Suprapubic skin (tissue), 4 donors: Measurements from ENCODE around the gene GMPS. TPM values are rescaled to one million over a fixed set of nuclear protein-coding genes. Genes with fewer than 3 reads are reported as not detected.

ENCODE experiments used
- DNase-seq, 2 donors: peaks; one replicate each; pipeline ENCODE4 v3.0.0-alpha.2; 2019; ENCODE audit warnings: low spot score in 2 of 2
- H3K27ac ChIP-seq: fragments of 200-600 bp; sonication (generic); one replicate; pipeline ENCODE4 v1.5.1; 2019
- H3K27me3 ChIP-seq: fragments of 200-600 bp; sonication (generic); one replicate; pipeline ENCODE4 v1.5.1; 2019
- H3K36me3 ChIP-seq: fragments of 200-600 bp; sonication (generic); one replicate; pipeline ENCODE4 v1.5.1; 2019
- H3K4me1 ChIP-seq: fragments of 200-600 bp; sonication (generic); one replicate; pipeline ENCODE4 v1.5.1; 2019
- H3K4me3 ChIP-seq: fragments of 200-600 bp; sonication (generic); one replicate; pipeline ENCODE4 v1.5.1; 2019; ENCODE audit warnings: mild to moderate bottlenecking
- H3K9me3 ChIP-seq: fragments of 200-600 bp; sonication (generic); one replicate; pipeline ENCODE4 v1.5.1; 2019
- EP300 ChIP-seq: sonication (generic); formaldehyde crosslinking; IDR thresholded peaks from one replicate; pipeline ENCODE4 v1.6.1; 2017; ENCODE audit warnings: antibody characterized with exemption
- POLR2A ChIP-seq, 2 donors: fragments of 450-650 bp; IDR thresholded peaks; one replicate each; pipeline ENCODE4 v1.6.1; 2017; ENCODE audit warnings: antibody characterized with exemption in 2 of 2, mild to moderate bottlenecking in 2 of 2, moderate library complexity in 2 of 2
- POLR2AphosphoS5 ChIP-seq, 3 donors: sonication (generic); formaldehyde crosslinking; IDR thresholded peaks; one replicate each; pipeline ENCODE4 v1.6.1; 2017; ENCODE audit warnings: antibody characterized with exemption in 3 of 3
- WGBS: methylation state at CpG from one replicate; pipeline ENCODE4 v1.1.5; 2018; 5-methylcytosine and 5-hydroxymethylcytosine counted together
- total RNA-seq, 4 donors: library from RNA; depleted of rRNA; stranded (reverse); fragments of >200 nt; gene quantifications; one replicate each; pipeline ENCODE4 v1.1.0, GENCODE V29; 2016
- TF ChIP-seq, protein P1 (sequence below), 2 donors: fragments of 200-600 bp in 1 of 2; fragments of 450-650 bp in 1 of 2; sonication (generic) in 1 of 2; IDR thresholded peaks; one replicate each; pipeline ENCODE4 v1.5.1; 2016 to 2019; ENCODE audit warnings: antibody characterized with exemption in 2 of 2, mild to moderate bottlenecking in 1 of 2, moderate library complexity in 1 of 2

GMPS gene
- total RNA-seq, 4 donors from 2014 or later: 33.9 to 39.5 (median 39.3) TPM

DNA sequence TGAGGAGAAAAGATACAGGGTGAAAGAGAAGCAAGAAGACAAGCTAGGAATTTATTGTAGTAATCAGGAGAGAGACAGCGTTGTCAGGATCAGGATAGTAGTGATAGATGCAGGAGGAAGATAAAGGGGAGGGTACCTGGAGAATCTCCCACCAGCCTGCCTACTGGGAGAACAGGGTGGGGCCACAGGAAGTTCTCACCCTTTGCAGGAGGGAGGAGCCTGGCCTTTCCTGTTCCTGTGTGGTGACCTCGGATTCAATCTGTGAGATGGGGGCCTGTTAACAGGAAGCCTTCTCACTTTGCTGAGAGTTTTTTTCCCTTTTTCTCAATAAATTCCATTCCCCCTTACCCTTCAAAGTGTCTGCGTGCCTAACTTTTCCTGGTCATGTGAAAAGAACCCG, 37.6 kb downstream of the GMPS start:
- H3K27ac ChIP-seq: no peak overlapping the region
- peaks cover 62% of the 10 kb centered on the region for H3K36me3 ChIP-seq
- no peaks in the 10 kb centered on the region for H3K27me3 ChIP-seq
- H3K4me1 ChIP-seq: no peaks in the 10 kb centered on the region
- no peak overlapping the region for H3K4me3 ChIP-seq
- DNase-seq: no peak
- WGBS: 62% methylated on average over 4 of the region's 4 CpGs
- TF ChIP-seq POLR2A (IDR thresholded peaks at IDR 0.05) (no peak), EP300 (no peak), POLR2AphosphoS5 (IDR thresholded peaks at IDR 0.05) (no peak)
- TF ChIP-seq, protein P1, sequence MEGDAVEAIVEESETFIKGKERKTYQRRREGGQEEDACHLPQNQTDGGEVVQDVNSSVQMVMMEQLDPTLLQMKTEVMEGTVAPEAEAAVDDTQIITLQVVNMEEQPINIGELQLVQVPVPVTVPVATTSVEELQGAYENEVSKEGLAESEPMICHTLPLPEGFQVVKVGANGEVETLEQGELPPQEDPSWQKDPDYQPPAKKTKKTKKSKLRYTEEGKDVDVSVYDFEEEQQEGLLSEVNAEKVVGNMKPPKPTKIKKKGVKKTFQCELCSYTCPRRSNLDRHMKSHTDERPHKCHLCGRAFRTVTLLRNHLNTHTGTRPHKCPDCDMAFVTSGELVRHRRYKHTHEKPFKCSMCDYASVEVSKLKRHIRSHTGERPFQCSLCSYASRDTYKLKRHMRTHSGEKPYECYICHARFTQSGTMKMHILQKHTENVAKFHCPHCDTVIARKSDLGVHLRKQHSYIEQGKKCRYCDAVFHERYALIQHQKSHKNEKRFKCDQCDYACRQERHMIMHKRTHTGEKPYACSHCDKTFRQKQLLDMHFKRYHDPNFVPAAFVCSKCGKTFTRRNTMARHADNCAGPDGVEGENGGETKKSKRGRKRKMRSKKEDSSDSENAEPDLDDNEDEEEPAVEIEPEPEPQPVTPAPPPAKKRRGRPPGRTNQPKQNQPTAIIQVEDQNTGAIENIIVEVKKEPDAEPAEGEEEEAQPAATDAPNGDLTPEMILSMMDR (IDR thresholded peaks at IDR 0.05): no peak
- H3K9me3 ChIP-seq: no peaks in the 10 kb centered on the region

DNA sequence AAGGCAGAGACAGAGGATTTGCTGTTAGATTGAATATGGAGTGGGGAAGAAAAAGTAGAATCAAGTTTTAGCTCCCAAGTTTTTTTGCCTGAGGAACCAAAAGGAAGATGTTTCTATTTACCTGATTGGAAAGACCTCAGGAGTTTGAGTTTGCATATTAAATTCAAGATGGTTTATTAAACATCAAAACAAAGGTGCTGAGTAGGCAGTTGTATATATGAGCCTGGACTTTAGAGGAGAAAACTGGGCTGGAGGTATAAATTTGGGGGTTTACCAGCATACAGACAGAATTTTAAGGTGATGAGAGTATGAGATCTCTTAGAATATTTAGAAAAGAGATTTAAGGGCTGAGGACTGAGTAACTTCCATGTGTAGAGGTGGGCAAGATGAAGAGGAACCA, 38.2 kb downstream of the GMPS start:
- no peaks in the 10 kb centered on the region for H3K4me1 ChIP-seq
- TF ChIP-seq, protein P1 (IDR thresholded peaks at IDR 0.05): no peak
- TF ChIP-seq POLR2AphosphoS5 (IDR thresholded peaks at IDR 0.05) (no peak), POLR2A (IDR thresholded peaks at IDR 0.05) (no peak), EP300 (no peak)

DNA sequence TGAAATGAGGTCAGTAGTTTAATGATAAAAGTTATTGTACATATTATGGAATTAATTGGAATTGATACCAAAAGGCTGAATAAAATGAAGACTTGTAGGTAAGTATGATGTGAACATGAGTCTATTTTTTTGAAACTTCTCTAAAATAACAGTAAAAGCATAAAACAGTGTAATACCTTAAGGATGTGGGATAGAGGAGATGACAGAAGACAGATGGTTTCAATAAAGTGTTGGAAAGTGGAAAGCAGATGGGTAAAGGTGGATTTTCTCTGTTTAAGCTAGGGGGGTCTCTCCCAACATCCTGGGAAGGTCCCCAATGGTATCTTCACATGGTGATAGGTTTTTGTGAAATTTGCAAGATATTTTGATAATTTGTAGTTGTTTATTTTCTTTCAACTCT, 41.6 kb downstream of the GMPS start:
- Histone ChIP-seq H3K27ac (no peak overlapping the region), H3K9me3 (no peaks in the 10 kb centered on the region), H3K27me3 (no peaks in the 10 kb centered on the region), H3K4me3 (no peak overlapping the region), H3K36me3 (peaks cover 70% of the 10 kb centered on the region), H3K4me1 (no peaks in the 10 kb centered on the region)
- TF ChIP-seq EP300 (no peak), POLR2AphosphoS5 (IDR thresholded peaks at IDR 0.05) (no peak), POLR2A (IDR thresholded peaks at IDR 0.05) (no peak)
- TF ChIP-seq, protein P1 (IDR thresholded peaks at IDR 0.05): no peak
- no peak for DNase-seq

More for the DNA sequence above, 38.2 kb downstream of the GMPS start:
- Histone ChIP-seq H3K4me3 (no peak overlapping the region), H3K36me3 (peaks cover 62% of the 10 kb centered on the region), H3K27ac (no peak overlapping the region), H3K9me3 (no peaks in the 10 kb centered on the region), H3K27me3 (no peaks in the 10 kb centered on the region)
- no peak for DNase-seq

DNA sequence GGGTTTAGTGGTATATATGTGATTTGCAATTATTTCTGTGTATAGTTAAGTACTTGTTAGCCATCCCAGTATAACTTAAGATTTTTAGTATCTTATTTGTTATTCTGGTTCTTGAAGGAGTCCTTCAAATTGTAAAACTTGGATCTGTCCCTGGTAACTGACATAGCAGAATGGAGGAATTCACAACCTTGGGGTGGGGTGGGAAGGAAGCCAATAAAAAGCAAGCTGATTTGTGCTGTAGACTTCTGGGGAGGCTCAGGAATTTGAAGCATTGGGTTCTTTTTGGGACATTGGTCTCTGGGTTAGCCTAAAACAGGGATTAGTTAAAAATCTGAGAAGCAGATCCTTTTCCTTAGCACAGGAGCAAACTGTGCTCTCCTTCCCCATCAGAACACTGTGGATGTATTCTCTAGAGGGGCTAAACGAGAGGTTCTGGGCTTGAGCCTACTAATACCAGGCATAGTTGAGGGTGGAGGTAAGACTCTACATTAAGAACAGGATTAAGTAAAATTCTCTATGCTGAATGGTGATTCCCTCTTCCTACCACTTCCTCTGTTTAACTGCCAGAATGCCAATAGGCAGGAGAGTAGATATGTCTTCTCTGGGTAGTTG, 42.2 kb downstream of the GMPS start:
- no peaks in the 10 kb centered on the region for H3K9me3 ChIP-seq
- 47% methylated on average over 1 of the region's 1 CpG for WGBS
- no peaks in the 10 kb centered on the region for H3K27me3 ChIP-seq
- H3K4me3 ChIP-seq: no peak overlapping the region
- H3K27ac ChIP-seq: no peak overlapping the region
- DNase-seq: no peak
- no peaks in the 10 kb centered on the region for H3K4me1 ChIP-seq
- TF ChIP-seq, protein P1 (IDR thresholded peaks at IDR 0.05): no peak
- TF ChIP-seq POLR2AphosphoS5 (IDR thresholded peaks at IDR 0.05) (no peak), EP300 (no peak), POLR2A (IDR thresholded peaks at IDR 0.05) (no peak)
- peaks cover 70% of the 10 kb centered on the region for H3K36me3 ChIP-seq

DNA sequence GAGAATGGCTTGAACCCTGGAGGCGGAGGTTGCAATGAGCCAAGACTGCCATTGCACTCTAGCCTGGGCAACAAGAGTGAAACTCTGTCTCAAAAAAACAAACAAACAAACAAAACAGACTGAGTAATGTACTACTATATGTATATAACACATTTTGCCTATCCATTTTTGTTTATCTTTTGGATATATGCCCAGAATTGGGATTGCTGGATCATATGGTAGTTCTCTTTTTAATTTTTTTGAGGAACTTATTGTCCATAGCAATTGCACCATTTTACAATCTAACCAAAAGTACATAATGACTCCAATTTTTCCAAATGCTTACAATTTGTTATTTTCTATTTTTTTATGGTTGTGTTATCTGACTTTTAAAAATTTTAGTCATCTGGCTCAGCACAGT, 47.3 kb downstream of the GMPS start:
- H3K4me3 ChIP-seq: no peak overlapping the region
- peaks cover 4% of the 10 kb centered on the region for H3K4me1 ChIP-seq
- H3K9me3 ChIP-seq: no peaks in the 10 kb centered on the region
- peaks cover 63% of the 10 kb centered on the region for H3K36me3 ChIP-seq
- no peak overlapping the region for H3K27ac ChIP-seq
- H3K27me3 ChIP-seq: no peaks in the 10 kb centered on the region
- no peak for TF ChIP-seq POLR2AphosphoS5 (IDR thresholded peaks at IDR 0.05)
- TF ChIP-seq POLR2A (IDR thresholded peaks at IDR 0.05): no peak
- TF ChIP-seq EP300: no peak
- TF ChIP-seq, protein P1 (IDR thresholded peaks at IDR 0.05): no peak
- 100% methylated on average over 1 of the region's 1 CpG for WGBS
- no peak for DNase-seq
